ENCODE measurements around the gene DNAJB6.

Gene DNAJB6

GRCh38 chr7:157384301-157384700, 47.5 kb downstream of the DNAJB6 start:
- no peak for TF ChIP-seq CTCF (IDR thresholded peaks at IDR 0.05; ENCODE audit: low read depth, low read length, missing control alignments)
- H3K4me3 ChIP-seq (ENCODE audit: low read depth, low read length) = no peak overlapping the region
- DNase-seq (ENCODE audit: low read depth) = no peak

DNA sequence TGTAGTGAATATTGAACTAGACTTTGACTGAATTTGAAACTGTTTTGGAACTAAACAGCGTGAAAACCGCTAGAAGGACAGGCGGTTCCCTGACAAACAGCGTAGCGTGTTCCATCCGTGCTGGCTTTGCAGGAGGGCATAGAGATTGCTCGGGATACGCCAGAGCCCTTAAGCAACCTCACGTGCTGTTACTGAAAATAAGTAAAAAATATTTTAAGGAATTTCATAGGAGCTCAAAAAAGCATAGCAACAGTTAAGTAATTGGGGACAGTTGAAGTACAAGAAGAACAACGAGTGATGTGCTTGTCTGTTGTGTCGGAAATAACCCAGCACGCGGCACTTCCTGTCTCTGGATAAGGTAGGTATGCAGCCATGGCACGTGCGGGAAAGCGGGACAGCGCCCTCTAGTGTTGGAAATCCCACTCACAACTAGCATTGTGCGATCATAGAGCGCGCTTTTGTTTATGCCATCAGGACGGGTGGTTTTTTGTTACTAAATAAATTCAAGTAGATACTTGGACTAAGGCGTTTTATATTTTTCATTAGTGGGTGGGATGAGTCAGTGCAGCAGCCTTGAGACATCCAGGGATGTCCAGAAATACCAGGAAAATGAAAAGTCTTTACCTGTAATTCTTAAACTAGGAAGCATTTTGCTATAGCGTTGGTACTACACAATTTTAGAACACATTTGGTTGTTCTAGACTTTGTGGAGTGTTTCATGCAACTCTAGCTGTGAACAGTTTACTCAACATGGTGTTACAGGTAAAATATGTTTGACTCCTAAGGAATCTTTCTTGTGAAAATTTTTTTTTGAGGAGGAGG, 50.4 kb downstream of the DNAJB6 start:
- peak overlapping the region; percentile 1; the same call in 1 of the 2 replicates for H3K4me3 ChIP-seq (ENCODE audit: low read depth, low read length)
- DNase-seq (ENCODE audit: low read depth) = peak; percentile 76
- peak; percentile 86 for TF ChIP-seq CTCF (IDR thresholded peaks at IDR 0.05; ENCODE audit: low read depth, low read length, missing control alignments)

- DNase-seq (ENCODE audit: low read depth) = no peak
- TF ChIP-seq CTCF (IDR thresholded peaks at IDR 0.05; ENCODE audit: low read depth, low read length, missing control alignments) = no peak
Observed at GRCh38 chr7:157388301-157388700, 51.5 kb downstream of the DNAJB6 start.

GRCh38 chr7:157389951-157390730, 53.3 kb downstream of the DNAJB6 start:
- H3K4me3 ChIP-seq (ENCODE audit: low read depth, low read length) = no peak overlapping the region
- DNase-seq (ENCODE audit: low read depth) = no peak
- TF ChIP-seq CTCF (IDR thresholded peaks at IDR 0.05; ENCODE audit: low read depth, low read length, missing control alignments) = no peak

More at GRCh38 chr7:157388301-157388700, 51.5 kb downstream of the DNAJB6 start:
- H3K4me3 ChIP-seq (ENCODE audit: low read depth, low read length) = no peak overlapping the region

GRCh38 chr7:157391036-157391710, 54.4 kb downstream of the DNAJB6 start:
- DNase-seq (ENCODE audit: low read depth) = no peak
- no peak overlapping the region for H3K4me3 ChIP-seq (ENCODE audit: low read depth, low read length)
- TF ChIP-seq CTCF (IDR thresholded peaks at IDR 0.05; ENCODE audit: low read depth, low read length, missing control alignments) = no peak

GRCh38 chr7:157392256-157393037, 55.6 kb downstream of the DNAJB6 start:
- no peak overlapping the region for H3K4me3 ChIP-seq (ENCODE audit: low read depth, low read length)
- no peak for DNase-seq (ENCODE audit: low read depth)
- TF ChIP-seq CTCF (IDR thresholded peaks at IDR 0.05; ENCODE audit: low read depth, low read length, missing control alignments) = no peak
